NCI-H2081 (cell line): Measurements from ENCODE around the gene MMRN2.
"Not testable (repeated sequence)": the region's sequence is repeated elsewhere in the genome, so short reads cannot be mapped to it uniquely, and the experiment has no call there.

Experiments
- DNase-seq, 2 experiments: peaks; one replicate each; lab custom pipeline; 2025; lab: John Stamatoyannopoulos, UW

Gene MMRN2, protein sequence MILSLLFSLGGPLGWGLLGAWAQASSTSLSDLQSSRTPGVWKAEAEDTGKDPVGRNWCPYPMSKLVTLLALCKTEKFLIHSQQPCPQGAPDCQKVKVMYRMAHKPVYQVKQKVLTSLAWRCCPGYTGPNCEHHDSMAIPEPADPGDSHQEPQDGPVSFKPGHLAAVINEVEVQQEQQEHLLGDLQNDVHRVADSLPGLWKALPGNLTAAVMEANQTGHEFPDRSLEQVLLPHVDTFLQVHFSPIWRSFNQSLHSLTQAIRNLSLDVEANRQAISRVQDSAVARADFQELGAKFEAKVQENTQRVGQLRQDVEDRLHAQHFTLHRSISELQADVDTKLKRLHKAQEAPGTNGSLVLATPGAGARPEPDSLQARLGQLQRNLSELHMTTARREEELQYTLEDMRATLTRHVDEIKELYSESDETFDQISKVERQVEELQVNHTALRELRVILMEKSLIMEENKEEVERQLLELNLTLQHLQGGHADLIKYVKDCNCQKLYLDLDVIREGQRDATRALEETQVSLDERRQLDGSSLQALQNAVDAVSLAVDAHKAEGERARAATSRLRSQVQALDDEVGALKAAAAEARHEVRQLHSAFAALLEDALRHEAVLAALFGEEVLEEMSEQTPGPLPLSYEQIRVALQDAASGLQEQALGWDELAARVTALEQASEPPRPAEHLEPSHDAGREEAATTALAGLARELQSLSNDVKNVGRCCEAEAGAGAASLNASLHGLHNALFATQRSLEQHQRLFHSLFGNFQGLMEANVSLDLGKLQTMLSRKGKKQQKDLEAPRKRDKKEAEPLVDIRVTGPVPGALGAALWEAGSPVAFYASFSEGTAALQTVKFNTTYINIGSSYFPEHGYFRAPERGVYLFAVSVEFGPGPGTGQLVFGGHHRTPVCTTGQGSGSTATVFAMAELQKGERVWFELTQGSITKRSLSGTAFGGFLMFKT

GRCh38 chr10:86957471-86958115 is at the start of gene MMRN2:
Gene MMRN2, minus strand, starts transcription at chr10:86957615. Its CDS starts 74 bp downstream, at chr10:86957541.
- DNase-seq: no peak

- not testable (repeated sequence) for DNase-seq
Observed at GRCh38 chr10:87007124-87007523, 49.7 kb upstream of the MMRN2 start.

DNA sequence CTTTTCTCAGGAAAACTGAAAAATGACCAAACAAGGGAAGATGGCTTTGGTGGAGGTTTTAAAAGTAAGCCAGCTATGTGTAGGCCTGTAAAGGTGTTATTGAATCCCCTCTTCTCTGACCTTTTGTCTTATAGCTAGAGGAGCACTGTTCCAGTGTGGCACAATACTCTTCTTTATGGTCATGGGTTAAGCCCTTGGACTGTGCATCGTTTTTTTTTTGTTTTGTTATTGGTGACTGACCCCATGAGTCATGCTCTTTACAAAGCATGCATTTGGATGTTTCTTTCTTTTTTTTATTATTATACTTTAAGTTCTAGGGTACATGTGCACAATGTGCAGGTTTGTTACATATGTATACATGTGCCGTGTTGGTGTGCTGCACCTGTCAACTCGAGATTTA is 43.1 kb upstream of the MMRN2 start:
- DNase-seq: no peak

- not testable (repeated sequence) for DNase-seq
Observed at GRCh38 chr10:86999802-87000403, 42.5 kb upstream of the MMRN2 start.

DNA sequence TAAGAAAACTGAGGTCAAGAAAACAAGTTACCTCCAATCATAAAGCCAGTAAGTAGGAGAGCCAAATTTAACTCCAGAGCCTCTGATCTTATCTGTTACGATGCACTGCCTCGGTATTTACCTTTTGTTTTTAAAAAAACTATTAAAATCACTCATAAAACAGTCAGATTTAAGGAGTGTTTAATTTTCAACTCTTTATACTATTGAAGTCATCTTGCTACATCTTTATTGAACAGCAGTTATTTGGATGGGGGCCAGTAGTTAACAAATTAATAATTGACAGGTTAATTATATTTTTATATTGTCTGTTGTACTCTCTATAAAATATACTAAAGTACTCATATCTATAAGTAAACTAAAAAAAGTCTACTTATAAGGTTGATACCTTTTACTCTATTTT is 35.5 kb upstream of the MMRN2 start:
- no peak for DNase-seq

DNA sequence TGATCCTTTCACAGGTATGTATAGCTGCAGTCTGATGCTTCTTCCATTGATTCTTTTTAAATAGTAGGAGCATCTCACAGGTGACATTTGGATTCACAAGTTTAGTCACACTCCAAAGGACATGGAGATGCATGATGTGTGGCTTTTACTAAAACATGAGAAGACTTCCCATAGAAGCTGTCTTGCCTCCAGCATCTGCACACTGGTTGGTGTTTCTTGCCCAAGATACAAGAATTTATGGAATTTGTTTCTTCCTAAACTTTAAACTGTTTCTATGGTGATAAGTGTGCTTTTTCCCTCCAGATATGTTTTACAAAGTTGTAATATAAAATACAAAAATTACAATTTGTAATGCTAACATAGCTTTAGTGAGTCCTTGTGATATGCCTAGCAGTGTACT is 35.0 kb upstream of the MMRN2 start:
- no peak for DNase-seq

DNA sequence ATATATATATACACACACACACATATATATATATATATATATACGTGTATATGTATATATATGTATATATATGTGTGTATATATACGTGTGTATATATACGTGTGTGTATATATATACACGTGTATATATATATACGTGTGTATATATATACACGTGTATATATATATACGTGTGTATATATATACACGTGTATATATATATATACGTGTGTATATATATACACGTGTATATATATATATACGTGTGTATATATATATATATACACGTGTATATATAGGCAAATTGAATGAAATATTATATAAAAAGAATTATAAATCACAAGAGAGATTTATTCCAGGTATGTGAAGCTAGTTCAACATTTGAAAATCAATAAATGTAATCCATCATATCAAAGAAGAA is 33.9 kb upstream of the MMRN2 start:
- not testable (repeated sequence) for DNase-seq

GRCh38 chr10:86988520-86988919 is 31.1 kb upstream of the MMRN2 start:
- DNase-seq: no peak

DNA sequence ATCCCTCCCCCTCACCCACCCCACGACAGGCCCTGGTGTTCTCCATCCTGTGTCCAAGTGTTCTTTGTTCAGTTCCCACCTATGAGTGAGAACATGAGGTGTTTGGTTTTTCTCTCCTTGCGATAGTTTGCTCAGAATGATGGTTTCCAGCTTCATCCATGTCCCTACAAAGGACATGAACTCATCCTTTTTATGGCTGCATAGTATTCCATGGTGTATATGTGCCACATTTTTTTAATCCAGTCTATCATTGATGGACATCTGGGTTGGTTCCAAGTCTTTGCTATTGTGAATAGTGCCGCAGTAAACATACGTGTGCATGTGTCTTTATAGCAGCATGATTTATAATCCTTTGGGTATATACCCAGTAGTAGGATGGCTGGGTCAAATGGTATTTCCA is 27.1 kb upstream of the MMRN2 start:
- DNase-seq: not testable (repeated sequence)

GRCh38 chr10:86981716-86982115 is 24.3 kb upstream of the MMRN2 start:
- no peak for DNase-seq

DNA sequence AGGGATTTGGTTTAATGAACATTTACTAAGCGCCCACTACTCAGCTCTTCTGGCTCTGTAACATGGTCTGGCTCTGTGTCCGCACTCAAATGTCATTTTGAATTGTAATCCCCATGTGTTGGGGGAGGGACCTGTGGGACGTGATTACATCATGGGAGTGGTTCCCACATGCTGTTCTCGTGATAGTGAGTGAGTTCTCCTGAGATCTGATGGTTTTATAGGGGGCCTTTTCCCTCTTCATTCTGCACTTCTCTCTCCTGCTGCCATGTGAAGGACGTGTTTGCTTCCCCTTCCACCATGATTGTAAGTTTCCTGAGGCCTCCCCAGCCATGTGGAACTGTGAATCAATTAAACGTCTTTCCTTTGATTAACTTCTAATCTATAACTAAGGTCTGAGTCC is 23.6 kb upstream of the MMRN2 start:
- not testable (repeated sequence) for DNase-seq

- no peak for DNase-seq
Observed at GRCh38 chr10:86979977-86980448, 22.6 kb upstream of the MMRN2 start.

DNA sequence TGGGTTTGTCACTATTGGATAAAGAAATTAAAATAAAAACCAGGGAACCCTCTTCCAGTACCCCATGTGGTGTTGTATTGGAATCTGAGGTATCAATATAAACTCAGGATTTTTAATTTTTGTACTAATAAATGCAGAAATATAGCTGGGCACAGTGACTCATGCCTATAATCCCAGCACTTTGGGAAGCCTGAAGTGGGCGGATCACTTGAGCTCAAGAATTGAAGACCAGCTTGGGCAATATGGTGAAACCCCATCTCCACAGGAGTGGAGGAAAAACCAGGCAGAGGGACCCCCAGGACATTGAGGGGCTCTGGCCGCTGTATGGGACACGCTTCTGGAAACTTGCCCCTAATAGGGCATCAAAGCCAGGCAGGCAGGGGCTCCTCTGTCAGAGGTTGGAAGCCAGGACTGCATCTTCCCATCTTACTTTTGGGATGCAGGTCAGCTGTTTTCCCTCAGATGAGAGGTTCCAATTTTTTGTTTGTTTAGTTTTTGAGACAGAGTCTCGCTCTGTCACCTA is 21.9 kb upstream of the MMRN2 start:
- no peak for DNase-seq

- not testable (repeated sequence) for DNase-seq
Observed at GRCh38 chr10:86978457-86978856, 21.0 kb upstream of the MMRN2 start.

GRCh38 chr10:86976362-86977056 is 19.1 kb upstream of the MMRN2 start:
- no peak for DNase-seq

GRCh38 chr10:86974484-86974883 is 17.1 kb upstream of the MMRN2 start:
- no peak for DNase-seq

DNA sequence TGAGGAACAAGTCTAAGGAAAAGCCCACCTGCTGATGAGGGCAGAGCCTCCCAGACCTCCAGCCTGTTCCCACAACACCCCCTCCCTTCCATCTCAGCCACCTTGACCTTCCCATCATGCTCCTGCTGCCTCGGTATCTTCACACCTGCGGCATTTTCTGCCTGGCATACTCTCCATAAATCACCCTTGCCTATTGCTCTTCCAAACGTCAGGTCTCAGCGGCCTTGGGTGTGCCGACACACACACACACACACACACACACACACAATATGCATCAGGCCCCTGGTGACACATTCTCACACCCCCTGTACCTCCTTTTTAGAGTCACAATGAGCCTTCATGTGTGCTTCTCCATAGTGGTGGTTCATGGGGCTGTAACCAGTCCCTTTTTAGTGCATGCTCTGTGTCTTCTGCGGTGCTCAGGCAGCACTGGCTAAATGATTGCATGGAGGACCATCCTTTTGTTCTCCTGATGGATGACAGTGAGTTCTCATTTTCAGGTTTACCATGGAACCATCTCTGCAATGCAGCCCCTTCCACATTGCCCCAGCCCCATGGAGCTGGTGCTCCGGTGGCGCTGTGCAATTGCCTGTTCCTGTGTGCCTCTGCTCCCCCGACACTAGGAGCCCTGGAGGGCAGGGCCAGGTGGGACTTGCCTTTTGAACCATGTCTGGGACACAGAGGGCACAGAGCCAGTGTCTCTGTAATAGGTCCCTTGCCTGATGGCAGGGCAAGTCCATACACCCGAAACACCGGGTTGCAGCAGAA is 15.4 kb upstream of the MMRN2 start:
- no peak for DNase-seq

DNA sequence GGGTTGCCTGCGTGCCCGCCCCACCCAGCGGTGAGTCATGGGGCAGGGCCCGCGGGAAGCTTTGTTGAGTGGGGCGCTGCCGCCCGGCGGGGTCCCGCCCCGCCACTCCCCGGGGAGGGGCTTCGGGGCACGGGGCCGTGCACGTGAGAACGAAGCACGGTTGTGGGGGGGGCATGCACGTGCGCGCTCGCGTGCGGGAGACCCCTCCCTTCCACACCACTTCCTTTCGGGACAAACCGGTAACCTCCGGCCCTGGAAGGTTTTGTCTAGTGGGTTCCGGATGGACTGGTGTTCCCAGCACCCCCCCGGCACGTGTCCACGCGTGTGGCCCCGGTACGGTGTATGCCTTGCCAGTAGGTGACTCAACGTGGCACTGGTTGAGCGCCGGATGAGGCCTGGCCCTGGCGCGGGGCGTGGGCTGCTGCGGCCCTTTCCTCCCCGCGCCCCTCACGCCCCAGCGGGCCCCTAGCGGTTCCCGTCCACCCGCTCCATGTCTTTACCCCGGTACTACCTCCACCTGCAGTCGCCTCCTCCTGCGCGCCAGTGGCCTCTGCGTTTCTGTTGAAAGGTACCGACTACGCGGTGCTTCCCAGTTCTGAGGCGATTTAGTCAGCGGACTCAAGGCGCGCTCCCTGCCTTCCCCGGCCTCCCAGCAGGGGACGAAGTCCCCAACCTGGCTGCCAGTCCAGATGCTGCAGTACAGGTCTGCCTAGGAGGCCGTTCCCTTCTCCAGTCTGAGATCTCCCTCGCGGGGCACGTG is 14.0 kb upstream of the MMRN2 start:
- DNase-seq: no peak

- DNase-seq: no peak
Observed at GRCh38 chr10:86970982-86971231, 13.5 kb upstream of the MMRN2 start.
